HepG2 (cell line): ENCODE results near the gene BACH2. TPM values are rescaled to one million over a fixed set of nuclear protein-coding genes. Genes with fewer than 3 reads are reported as not detected.

Experiments used
- DNMT3B ChIP-seq: conservative IDR thresholded peaks from 2 replicates; pipeline ENCODE4 v1.6.1; 2016; ENCODE audit warnings: missing biosample characterization, control low read depth
- GABPB1 ChIP-seq: IDR thresholded peaks from 2 replicates; pipeline ENCODE4 v1.6.1; 2016; ENCODE audit warnings: mild to moderate bottlenecking, missing genetic modification reagents, moderate library complexity, missing compliant biosample characterization
- HMG20A ChIP-seq: IDR thresholded peaks from 2 replicates; pipeline ENCODE4 v1.6.1; 2016; ENCODE audit warnings: borderline replicate concordance
- NAIF1 ChIP-seq: sonication (generic); formaldehyde crosslinking; IDR thresholded peaks from 2 replicates; pipeline ENCODE4 v1.5.0; 2020; ENCODE audit warnings: mild to moderate bottlenecking, missing genetic modification reagents, borderline replicate concordance
- PHF21A ChIP-seq: sonication (generic); formaldehyde crosslinking; IDR thresholded peaks from 2 replicates; pipeline ENCODE4 v1.5.0; 2020; ENCODE audit warnings: mild to moderate bottlenecking, missing genetic modification reagents
- RBAK ChIP-seq: sonication (generic); formaldehyde crosslinking; IDR thresholded peaks from 2 replicates; pipeline ENCODE4 v1.5.1; 2020; ENCODE audit warnings: mild to moderate bottlenecking, missing genetic modification reagents
- SPEN ChIP-seq: sonication (generic); formaldehyde crosslinking; IDR thresholded peaks from 2 replicates; pipeline ENCODE4 v1.5.1; 2020; ENCODE audit warnings: low read depth, mild to moderate bottlenecking, missing genetic modification reagents
- XBP1 ChIP-seq: sonication (generic); formaldehyde crosslinking; IDR thresholded peaks from 2 replicates; pipeline ENCODE4 v1.5.0; 2020; ENCODE audit warnings: missing genetic modification reagents
- ZNF256 ChIP-seq: sonication (generic); formaldehyde crosslinking; conservative IDR thresholded peaks from 2 replicates; pipeline ENCODE4 v1.4.0; 2020; ENCODE audit warnings: missing genetic modification reagents
- ZNF747 ChIP-seq: sonication (generic); formaldehyde crosslinking; IDR thresholded peaks from 2 replicates; pipeline ENCODE4 v1.8.1; 2023; ENCODE audit warnings: missing genetic modification reagents, mild to moderate bottlenecking, borderline replicate concordance
- ZSCAN30 ChIP-seq: sonication (generic); formaldehyde crosslinking; IDR thresholded peaks from 2 replicates; pipeline ENCODE4 v1.5.0; 2020; ENCODE audit warnings: mild to moderate bottlenecking, missing genetic modification reagents
- polyA plus RNA-seq, 8 experiments: library from polyadenylated mRNA; depleted of rRNA in 3 of 8; stranded (reverse) in 7 of 8; unstranded in 1 of 8; fragments of >200 nt; fragmentation: Illumina TruSeq in 4 of 8; extraction: Trizol in 4 of 8; gene quantifications; 2 replicates each; pipeline versions ENCODE4 v1.2.1 to v1.2.3, GENCODE V29; 2011 to 2016; ENCODE audit warnings: low read depth in 4 of 8, missing spikeins in 1 of 8, mixed read lengths in 1 of 8; ENCODE audit not compliant: insufficient read depth in 1 of 8
- total RNA-seq, 5 experiments: library from RNA; depleted of rRNA; stranded (reverse); fragments of >200 nt; fragmentation: Illumina TruSeq; extraction: Trizol; gene quantifications; 2 replicates each; pipeline ENCODE4 v1.2.3, GENCODE V29; 2016; ENCODE audit warnings: low read depth in 1 of 5
- TF ChIP-seq, protein P1 (sequence below): sonication (generic); formaldehyde crosslinking; IDR thresholded peaks from 2 replicates; pipeline ENCODE4 v1.5.1; 2020; ENCODE audit warnings: missing genetic modification reagents, mild to moderate bottlenecking, borderline replicate concordance
- TF ChIP-seq, protein P2 (sequence below): sonication (generic); formaldehyde crosslinking; conservative IDR thresholded peaks from 2 replicates; pipeline ENCODE4 v1.4.0; 2020; ENCODE audit warnings: missing genetic modification reagents
- TF ChIP-seq, protein P3 (sequence below): sonication (generic); formaldehyde crosslinking; IDR thresholded peaks from 2 replicates; pipeline ENCODE4 v1.8.1; 2023; ENCODE audit warnings: mild to moderate bottlenecking, moderate library complexity, missing genetic modification reagents
- TF ChIP-seq, protein P4 (sequence below): sonication (generic); formaldehyde crosslinking; IDR thresholded peaks from 2 replicates; pipeline ENCODE4 v1.9.0; 2022; ENCODE audit warnings: low read depth, missing genetic modification reagents
- TF ChIP-seq, protein P5 (sequence below): sonication (generic); formaldehyde crosslinking; IDR thresholded peaks from 2 replicates; pipeline ENCODE4 v1.9.0; 2021; ENCODE audit warnings: mild to moderate bottlenecking, missing genetic modification reagents

The BACH2 gene
- total and polyA plus RNA-seq, 2 of the 13 experiments (the other 11 are each of a cell fraction or from before 2014, with no cell fraction given): 0.01 TPM; not detected in 1

DNA sequence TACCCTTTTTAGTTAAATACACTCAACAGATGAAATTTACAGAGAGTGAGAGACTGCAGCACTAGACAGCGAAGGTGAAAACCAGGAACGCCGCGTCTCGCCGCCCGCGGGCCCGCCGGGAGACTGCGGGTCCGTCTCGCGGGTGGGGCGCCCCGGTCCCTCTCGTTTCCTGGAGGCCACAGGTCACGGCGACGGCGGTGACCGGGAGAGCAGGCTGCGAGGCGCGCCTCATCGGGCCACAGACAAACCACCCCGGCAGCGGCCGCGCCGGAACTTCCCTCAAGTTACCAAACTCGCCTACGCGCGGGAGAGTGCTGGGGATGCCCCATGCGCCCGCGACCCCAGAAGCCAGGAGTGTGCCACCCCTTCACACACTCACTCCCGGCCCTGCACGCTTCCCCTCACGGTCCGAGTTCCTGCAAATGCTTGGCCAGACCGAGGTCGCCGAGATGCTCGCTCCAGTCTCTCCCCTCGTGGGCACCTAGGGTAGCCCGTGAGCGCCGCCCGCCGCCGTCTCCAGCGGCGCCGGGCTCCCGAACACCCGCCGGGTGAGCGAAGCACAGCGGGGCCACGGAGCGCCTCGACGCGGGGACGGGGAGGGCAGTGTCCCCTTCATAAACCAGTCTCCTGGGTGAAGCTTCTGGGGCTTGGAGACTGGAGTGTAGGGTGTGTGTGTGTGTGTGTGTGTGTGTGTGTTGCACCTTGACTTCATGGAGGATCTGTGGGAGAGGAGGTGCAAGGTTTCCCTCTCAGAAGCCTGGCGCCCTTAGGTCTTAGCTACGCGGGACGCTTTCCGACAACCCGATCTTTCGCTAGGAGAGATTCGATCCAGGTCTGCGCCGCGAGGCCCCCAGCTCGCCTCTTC is 1.4 kb downstream of the BACH2 start (continued):
- TF ChIP-seq, protein P1, sequence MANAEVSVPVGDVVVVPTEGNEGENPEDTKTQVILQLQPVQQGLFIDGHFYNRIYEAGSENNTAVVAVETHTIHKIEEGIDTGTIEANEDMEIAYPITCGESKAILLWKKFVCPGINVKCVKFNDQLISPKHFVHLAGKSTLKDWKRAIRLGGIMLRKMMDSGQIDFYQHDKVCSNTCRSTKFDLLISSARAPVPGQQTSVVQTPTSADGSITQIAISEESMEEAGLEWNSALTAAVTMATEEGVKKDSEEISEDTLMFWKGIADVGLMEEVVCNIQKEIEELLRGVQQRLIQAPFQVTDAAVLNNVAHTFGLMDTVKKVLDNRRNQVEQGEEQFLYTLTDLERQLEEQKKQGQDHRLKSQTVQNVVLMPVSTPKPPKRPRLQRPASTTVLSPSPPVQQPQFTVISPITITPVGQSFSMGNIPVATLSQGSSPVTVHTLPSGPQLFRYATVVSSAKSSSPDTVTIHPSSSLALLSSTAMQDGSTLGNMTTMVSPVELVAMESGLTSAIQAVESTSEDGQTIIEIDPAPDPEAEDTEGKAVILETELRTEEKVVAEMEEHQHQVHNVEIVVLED (CRISPR knock-in tag): no peak
- TF ChIP-seq, protein P2, sequence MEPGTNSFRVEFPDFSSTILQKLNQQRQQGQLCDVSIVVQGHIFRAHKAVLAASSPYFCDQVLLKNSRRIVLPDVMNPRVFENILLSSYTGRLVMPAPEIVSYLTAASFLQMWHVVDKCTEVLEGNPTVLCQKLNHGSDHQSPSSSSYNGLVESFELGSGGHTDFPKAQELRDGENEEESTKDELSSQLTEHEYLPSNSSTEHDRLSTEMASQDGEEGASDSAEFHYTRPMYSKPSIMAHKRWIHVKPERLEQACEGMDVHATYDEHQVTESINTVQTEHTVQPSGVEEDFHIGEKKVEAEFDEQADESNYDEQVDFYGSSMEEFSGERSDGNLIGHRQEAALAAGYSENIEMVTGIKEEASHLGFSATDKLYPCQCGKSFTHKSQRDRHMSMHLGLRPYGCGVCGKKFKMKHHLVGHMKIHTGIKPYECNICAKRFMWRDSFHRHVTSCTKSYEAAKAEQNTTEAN (CRISPR knock-in tag): no peak
- TF ChIP-seq NAIF1 (CRISPR knock-in tag) (0 out of 2 replicates have a peak, but pooled peaks have one; percentile 32), HMG20A (CRISPR knock-in tag) (no peak), ZNF747 (no peak), DNMT3B (no peak), XBP1 (no peak), GABPB1 (CRISPR knock-in tag) (0 out of 2 replicates have a peak, but pooled peaks have one; percentile 13), RBAK (CRISPR knock-in tag) (no peak), PHF21A (CRISPR knock-in tag) (no peak), ZNF256 (no peak), ZSCAN30 (CRISPR knock-in tag) (no peak), SPEN (CRISPR knock-in tag) (no peak)
- TF ChIP-seq, protein P3, sequence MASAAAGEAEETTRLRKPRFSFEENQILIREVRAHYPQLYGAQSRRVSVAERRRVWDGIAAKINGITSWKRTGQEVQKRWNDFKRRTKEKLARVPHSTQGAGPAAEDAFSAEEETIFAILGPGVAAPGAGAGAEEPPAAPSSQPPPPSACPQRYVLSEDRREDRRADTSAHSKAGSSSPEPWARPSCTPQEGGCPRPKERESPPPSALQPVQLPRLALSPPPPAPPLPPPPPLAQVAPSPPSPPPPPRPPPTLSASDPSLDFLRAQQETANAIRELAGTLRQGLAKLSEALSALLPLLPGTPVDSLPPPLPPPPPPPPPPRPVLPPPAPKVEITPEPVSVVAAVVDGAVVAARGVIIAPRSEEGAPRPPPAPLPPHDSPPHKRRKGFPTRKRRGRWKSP (CRISPR knock-in tag): peak; percentile 56; the same call in 1 of the 2 replicates
- TF ChIP-seq, protein P4, sequence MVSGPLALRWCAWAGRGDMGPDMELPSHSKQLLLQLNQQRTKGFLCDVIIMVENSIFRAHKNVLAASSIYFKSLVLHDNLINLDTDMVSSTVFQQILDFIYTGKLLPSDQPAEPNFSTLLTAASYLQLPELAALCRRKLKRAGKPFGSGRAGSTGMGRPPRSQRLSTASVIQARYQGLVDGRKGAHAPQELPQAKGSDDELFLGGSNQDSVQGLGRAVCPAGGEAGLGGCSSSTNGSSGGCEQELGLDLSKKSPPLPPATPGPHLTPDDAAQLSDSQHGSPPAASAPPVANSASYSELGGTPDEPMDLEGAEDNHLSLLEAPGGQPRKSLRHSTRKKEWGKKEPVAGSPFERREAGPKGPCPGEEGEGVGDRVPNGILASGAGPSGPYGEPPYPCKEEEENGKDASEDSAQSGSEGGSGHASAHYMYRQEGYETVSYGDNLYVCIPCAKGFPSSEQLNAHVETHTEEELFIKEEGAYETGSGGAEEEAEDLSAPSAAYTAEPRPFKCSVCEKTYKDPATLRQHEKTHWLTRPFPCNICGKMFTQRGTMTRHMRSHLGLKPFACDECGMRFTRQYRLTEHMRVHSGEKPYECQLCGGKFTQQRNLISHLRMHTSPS (CRISPR knock-in tag): no peak
- TF ChIP-seq, protein P5, sequence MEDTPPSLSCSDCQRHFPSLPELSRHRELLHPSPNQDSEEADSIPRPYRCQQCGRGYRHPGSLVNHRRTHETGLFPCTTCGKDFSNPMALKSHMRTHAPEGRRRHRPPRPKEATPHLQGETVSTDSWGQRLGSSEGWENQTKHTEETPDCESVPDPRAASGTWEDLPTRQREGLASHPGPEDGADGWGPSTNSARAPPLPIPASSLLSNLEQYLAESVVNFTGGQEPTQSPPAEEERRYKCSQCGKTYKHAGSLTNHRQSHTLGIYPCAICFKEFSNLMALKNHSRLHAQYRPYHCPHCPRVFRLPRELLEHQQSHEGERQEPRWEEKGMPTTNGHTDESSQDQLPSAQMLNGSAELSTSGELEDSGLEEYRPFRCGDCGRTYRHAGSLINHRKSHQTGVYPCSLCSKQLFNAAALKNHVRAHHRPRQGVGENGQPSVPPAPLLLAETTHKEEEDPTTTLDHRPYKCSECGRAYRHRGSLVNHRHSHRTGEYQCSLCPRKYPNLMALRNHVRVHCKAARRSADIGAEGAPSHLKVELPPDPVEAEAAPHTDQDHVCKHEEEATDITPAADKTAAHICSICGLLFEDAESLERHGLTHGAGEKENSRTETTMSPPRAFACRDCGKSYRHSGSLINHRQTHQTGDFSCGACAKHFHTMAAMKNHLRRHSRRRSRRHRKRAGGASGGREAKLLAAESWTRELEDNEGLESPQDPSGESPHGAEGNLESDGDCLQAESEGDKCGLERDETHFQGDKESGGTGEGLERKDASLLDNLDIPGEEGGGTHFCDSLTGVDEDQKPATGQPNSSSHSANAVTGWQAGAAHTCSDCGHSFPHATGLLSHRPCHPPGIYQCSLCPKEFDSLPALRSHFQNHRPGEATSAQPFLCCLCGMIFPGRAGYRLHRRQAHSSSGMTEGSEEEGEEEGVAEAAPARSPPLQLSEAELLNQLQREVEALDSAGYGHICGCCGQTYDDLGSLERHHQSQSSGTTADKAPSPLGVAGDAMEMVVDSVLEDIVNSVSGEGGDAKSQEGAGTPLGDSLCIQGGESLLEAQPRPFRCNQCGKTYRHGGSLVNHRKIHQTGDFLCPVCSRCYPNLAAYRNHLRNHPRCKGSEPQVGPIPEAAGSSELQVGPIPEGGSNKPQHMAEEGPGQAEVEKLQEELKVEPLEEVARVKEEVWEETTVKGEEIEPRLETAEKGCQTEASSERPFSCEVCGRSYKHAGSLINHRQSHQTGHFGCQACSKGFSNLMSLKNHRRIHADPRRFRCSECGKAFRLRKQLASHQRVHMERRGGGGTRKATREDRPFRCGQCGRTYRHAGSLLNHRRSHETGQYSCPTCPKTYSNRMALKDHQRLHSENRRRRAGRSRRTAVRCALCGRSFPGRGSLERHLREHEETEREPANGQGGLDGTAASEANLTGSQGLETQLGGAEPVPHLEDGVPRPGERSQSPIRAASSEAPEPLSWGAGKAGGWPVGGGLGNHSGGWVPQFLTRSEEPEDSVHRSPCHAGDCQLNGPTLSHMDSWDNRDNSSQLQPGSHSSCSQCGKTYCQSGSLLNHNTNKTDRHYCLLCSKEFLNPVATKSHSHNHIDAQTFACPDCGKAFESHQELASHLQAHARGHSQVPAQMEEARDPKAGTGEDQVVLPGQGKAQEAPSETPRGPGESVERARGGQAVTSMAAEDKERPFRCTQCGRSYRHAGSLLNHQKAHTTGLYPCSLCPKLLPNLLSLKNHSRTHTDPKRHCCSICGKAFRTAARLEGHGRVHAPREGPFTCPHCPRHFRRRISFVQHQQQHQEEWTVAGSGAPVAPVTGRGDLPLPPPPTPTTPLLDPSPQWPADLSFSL (CRISPR knock-in tag): no peak
